Left forelimb (tissue), 1 donor: ENCODE results near the gene CRACR2A.
A peak's percentile ranks its signal among the peaks of the same experiment; 100 is the strongest.

ENCODE experiments used
- DNase-seq: peaks from one replicate; pipeline ENCODE4 v3.0.0-alpha.2; 2018; ENCODE audit warnings: low spot score

The CRACR2A gene

DNA sequence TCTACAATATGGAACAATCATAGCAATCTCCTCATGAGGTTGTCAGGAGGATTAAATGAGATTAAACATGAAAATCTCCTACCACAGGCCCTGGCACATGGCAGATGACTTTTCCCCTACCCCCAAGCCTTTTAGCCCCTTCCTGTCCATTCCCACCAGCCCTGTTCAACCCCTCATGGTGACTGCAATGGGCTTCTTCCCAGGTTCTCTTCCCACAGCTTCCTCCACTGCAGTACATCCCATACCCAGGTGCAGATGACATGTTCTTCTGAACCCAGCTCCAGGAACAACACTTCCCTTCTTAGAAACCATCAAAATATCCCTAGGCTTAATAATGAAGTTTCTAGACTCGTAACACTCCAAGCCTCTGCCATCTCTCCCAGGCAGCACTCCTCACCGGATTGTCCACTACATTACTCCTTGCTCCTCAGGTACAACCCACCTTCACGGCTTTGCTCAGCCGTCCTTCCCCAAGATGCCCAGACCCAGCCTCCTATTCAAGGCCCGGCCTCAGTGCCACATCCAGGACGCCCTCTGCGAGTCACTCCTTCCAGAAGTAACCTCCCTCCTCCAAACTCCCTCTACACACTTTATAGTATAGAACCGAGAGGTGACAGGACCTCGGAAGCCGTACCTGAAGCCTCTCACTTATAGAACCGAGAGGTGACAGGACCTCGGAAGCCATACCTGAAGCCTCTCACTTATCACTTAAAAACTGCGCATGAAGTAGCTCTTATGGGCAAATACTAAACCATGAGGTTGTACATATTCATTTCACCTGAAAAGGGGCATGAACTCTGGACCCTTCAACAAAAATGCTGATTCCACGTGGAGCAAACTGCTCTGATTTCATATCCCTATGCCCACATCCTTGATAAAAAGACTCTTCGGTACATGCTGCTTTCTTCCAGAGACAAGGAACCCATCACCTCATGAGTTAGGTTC is 1.5 kb downstream of the CRACR2A start:
- DNase-seq: no peak

DNA sequence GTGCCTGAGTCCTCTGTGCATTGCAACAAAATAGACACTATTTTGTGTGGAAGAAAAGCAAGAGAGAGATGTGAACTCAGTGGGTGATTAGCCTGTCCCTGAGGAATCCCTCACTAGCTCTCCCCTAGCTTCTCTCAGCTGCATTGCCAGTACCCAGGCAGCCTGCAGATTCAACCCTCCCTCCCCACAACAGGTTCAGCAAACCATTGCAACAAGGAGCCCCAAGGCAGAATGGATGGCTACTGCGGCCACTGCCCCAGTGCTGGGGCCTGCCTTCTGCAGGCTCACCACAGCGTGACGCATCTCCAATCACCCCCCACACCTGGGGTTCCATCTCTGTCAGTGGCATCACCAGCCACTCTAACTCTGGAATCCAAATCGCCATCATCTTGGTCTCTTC is 2.3 kb downstream of the CRACR2A start:
- DNase-seq: no peak

- no peak for DNase-seq
These were observed 4.3 kb downstream of the CRACR2A start for GRCh38 chr12:3748620-3749019.

- DNase-seq: no peak
These were observed 4.8 kb downstream of the CRACR2A start for GRCh38 chr12:3747976-3748619.

DNA sequence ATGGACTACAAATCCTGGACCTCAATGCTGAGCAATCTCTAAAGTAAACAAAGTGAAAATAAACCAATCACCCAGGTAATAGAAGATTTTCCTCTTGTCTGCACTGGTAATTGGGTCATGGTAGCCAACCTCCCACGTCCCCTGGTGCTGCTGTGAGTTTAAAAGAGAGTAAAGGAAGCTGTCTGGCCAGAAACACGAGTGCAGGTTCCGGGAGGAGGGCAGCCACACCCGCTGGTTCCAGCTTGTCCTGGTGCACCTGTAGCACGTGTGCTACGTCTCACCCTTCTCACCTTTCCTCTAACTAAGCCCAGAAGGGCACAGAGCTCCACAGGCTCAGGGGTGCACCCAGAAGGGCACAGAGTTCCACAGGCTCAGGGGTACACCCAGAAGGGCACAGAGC is 5.4 kb downstream of the CRACR2A start:
- DNase-seq: no peak

- DNase-seq: no peak
These were observed 6.2 kb downstream of the CRACR2A start for GRCh38 chr12:3746758-3747157.

- DNase-seq: no peak
These were observed 7.8 kb downstream of the CRACR2A start for GRCh38 chr12:3745152-3745551.

DNA sequence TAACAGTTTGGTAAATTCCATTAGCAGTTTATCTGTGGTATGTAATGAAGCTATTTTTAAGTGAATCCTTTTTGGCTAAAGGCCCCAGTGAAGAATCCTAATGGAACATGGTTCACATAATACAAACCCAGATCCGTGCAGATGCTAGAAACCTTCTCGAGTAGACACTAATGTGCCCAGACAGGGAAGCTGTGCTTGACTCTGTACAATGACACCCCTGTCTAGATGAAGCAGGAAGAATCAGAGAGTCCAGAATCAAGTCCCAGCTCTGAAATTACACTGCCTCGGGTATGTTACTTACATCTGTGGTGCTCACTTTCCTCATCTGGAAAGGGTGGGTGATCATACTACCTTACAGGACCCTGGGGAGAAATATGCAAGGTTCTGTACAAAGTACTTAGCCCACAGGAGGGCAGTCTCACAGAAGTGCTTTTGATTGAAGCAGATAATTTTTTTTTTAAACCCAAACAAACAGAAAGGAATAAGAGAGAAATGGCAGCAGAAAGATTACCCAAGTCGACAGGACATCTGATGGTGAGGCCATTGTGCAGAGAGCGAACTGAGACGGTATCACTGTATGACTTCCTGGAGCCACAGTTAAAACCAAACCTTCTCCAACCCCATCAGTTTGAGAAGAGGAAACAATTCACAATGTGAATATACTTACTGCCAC is 8.5 kb downstream of the CRACR2A start:
- DNase-seq: no peak

DNA sequence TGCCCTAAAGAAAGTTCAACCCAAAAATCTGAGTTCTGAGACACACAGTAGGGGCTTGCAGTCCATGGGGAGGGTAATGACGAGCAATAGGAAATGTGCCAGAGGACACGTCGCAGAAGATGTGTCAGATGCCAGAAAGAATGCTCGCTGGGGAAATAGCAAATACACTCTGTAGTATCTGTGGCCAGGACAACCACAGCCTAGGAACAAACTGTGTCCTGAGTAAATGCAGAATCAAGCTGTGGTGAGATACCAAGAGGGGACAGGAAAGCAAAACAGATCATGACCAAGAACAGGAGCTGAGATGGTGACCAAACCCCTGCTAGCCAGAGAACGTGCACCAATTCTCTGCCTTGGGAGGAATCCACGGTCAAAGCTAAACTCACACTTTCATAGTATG is 9.1 kb downstream of the CRACR2A start:
- no peak for DNase-seq

GRCh38 chr12:3741882-3742672 is 10.8 kb downstream of the CRACR2A start:
- DNase-seq: peak; percentile 17

DNA sequence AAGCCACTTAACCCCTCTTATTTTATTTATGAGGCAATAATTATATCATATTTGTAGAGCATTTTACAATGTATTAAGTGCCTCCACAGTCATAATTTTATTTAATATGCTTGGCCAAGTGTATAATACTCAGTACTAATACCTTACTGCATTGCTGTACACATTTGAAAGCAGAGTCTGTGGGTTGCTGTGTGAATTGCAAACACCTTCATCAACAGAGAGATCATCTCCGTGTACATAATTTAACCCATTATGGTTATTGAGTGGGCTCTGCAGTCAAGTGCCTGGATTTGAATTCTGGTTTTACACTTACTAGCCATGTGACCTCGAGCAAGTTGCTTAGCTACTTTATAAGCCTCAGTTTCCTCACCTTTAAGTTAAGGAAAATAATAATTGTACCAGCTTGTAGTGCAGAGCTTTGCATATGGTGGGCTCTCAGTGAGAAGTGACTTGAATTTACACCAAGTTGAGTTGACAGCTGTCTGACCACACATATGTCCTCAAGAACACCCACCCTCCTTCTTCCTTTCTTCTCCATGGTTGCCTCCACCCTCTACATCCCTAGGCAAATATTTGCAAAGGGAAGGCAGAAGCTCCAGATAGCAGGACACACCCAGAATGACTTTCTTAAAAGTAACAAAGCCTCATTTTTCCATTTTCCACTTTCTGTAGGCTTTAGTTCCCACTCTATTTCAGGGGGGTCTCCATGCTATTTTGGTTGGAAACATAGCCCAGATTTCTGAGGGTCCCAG is 12.3 kb downstream of the CRACR2A start:
- peak; percentile 33 for DNase-seq

- no peak for DNase-seq
These were observed 17.5 kb downstream of the CRACR2A start for GRCh38 chr12:3735432-3735831.

DNA sequence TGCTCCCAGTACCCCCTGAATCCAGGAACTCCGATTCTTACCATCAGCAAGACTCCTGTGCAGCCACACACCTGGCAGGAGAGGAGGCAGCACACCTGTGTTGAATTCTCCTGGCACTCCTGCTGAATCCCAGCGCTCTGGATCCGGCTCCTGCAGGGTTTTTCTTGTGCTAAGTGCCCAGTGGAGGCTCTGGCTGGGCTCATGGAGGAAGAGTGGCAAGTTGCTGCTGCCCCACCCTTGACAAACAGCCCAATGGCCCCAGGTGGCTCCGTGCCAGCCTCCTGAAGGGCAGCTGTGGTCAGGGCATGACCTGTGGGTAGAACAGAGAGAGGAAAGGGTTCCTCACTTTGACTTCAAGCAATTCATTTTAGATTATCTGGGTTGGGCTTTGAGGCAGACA is 20.0 kb downstream of the CRACR2A start:
- DNase-seq: no peak

- no peak for DNase-seq
These were observed 22.8 kb downstream of the CRACR2A start for GRCh38 chr12:3730111-3730510.

GRCh38 chr12:3728686-3729085 is 24.2 kb downstream of the CRACR2A start:
- DNase-seq: no peak

GRCh38 chr12:3727877-3728632 is 24.9 kb downstream of the CRACR2A start:
- no peak for DNase-seq

GRCh38 chr12:3727354-3727753 is 25.6 kb downstream of the CRACR2A start:
- no peak for DNase-seq

DNA sequence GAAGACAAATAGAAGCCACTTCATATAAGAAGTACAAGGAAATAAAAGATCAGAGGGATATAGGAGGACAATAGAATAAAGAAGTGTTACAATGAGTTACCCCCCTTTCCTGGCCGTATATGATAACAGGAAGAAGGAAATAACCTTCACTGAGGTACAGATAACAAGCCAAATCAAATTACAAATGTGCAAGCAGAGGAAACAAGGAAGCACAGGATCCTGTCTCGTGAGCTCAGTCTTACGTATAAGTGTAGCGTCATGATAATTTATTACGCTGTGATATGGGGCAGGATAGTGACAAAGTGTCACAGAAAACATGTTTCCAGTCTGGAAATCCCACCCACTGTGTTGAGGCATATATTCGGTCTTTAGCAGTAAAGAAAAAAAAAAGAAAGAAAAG is 26.5 kb downstream of the CRACR2A start:
- no peak for DNase-seq

DNA sequence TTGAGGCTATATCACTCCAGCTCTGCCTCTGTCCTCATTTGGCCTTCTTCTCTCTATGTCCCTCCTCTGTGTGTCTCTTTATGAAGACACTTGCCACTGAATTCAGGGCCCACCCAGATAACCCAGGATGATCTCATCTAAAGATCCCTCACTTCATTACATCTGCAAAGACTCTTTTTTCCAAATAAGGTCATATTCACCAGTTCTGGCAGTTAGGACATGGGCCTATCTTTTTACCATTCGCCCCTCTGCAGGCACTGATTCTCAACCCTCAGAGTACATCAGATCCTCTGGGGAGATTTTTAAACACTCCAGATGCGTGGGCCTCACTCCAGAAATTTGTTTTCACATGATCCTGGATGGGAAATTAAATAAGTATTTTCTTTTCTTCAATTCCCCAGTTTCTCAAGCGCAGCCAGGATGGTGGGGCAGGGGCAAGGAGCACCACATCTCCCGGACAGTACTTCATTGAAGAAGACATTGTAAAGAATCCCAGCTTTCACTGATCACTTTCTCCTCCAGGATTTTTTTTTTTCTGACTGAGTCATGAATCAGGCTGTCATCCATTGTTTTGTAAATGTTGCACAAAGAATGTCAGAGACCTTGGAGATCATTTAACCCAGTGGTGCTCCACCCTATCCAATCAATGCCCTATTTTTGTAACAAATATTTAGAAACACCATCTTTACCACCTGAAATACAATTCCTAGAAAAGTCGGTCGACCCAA is 27.4 kb downstream of the CRACR2A start:
- no peak for DNase-seq
